HS-27A (cell line): ENCODE results near the gene WLS.
"Not testable (repeated sequence)": the region's sequence is repeated elsewhere in the genome, so short reads cannot be mapped to it uniquely, and the experiment has no call there.

Source experiments
- DNase-seq: peaks from one replicate; pipeline ENCODE4 v3.0.0-alpha.2; 2012; ENCODE audit warnings: low read depth, missing footprints

The WLS gene

DNA sequence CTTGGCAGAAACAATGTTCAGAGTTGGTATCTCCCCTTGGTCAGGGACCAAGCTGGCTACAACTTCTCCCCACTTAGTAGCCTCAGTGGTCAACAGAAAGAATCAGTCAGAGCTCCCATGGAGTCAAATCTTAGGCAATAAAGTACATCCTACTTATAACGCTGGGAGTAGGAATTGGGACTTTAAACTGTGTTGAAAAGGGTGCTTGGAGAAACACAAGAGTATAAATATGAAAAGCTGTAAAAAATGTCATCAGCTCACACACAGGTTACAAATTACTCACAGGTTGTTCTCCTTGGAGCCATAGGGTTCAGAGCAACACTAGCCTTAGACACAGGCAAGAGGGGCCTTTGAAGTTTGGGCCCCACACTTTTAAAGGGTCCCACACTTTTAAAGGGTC is 67.4 kb downstream of the WLS start:
- no peak for DNase-seq

DNA sequence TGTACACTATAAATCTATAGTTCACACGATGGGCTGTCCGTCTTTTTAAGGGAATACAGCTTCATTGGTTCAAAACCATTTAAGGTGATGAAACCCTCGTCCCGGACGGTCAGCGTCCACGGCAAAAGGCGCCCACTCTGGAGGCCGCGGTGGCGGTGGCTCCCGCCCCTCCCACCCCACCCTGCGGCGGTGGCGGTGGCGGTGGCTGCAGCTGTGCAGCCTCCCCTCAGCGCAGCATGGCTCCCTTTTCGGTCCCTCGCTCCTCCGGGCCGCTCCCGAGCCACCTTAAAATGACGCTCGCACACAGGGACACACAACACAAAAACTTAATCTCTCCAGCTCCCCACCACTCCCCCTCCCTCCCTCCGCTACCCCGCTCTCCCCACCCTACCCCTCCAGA is 69.1 kb downstream of the WLS start:
- no peak for DNase-seq

DNA sequence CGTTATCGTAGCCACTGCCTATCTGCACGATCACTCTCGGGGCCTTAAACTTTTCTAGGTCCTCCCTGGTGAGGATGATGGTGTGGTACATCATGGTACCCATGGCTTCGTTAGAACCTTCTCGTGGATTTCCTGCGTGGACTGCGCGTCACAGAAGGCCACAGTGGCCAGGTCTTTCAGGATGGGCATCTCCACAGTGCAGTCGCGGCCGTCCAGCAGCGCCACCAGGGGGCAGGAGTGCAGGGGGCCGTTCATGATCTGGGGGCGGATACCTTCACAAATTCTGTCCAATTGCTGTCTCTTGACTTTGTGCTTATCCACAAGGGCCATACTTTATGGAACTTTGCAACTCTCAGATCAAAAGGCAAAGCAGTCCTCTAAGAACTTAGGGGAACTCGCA is 69.6 kb downstream of the WLS start:
- DNase-seq, result no peak

DNA sequence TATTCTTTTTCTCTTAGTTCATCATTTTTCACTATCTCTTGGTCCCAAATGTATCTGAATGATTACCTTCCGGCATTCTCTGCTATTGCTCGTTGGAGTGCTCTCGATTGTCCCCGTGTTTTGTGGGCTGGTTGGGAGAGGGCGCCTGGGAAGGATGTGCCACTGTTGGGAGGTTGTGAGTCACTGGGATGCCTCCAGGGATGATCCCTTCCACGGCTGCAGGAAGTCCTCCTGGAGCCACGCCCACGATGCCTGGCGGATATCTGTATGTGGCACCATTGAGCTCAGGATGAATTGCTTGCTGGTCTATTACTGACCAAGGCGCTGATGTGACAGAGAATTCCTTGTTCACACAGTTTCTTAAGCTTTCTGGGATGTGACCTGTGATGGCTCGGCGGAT is 70.7 kb downstream of the WLS start:
- DNase-seq, result not testable (repeated sequence)

DNA sequence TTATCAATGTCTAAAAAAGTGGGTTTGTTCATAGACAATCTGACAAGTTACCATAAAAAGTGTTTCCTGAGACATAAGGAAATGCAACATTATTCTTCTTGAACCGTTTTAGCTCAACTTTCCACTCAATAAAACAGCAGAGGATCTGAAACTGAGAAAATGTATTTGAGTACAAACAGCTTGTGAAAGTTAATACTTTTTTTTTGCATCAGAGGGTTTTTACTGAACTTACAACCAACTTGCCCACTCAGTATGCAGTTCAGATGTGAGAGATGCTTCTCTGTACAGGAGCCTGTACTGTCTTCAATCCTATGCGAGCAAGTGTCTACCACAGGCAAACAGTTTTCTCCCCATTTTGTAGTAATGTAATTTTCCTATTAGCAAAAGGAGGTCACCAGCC is 71.4 kb downstream of the WLS start:
- DNase-seq, result not testable (repeated sequence)

DNA sequence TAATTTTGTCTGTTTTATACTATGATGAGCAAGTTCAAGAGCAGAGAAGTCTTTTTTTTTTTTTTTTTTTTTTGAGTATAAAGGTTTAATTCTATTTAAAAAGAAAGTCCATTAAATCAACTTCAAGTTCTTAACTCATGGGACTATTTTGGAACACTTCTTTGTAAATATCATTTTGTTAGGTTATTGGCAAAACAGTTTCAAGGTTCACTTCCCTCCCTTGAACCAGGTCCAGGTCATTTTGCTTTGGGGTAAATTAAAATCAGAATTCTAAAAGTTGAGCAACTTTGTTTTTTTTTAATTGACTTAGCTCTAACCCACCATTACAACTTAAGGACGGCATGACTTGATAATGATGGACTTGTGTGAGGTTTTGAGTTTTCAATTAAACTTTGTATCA is 72.3 kb downstream of the WLS start:
- no peak for DNase-seq

DNA sequence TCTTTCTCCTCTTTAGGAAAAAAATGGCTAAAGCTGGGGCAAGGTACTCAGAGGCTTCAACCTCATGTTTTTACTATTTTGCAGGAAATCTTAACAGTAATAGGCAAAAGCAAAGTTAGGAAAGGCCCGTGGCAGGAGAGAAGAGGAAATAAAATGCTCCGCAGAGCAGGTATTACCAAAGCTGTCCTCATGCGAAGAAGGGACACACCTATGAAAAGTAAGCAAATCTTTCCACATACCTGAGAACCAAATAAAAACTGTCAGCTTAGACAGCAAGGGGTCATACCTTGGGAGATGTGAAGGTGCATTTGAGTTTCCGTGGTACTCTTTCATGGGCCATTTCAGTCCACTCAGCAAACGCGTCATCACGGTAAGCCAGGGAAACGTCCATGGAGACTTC is 73.5 kb downstream of the WLS start:
- DNase-seq, result no peak

DNA sequence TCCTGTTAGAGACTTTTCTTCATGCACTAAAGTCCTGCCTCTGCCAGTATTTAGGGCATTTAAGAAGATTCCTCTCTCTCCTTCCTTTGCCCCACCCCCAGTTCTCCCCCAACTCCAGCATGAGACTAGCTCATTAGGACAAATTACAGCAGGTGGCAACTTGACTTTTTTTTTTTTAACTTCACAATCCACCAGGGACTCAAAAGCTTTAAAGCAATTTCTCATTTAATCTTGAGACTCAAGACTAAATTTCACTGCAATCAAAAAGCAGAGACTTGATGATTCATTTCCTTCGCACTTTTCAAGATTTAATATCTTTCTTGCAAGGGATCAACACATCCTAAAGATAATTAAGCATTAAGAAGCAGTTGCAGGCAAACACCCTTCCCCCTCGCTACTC is 74.9 kb downstream of the WLS start:
- no peak for DNase-seq

DNA sequence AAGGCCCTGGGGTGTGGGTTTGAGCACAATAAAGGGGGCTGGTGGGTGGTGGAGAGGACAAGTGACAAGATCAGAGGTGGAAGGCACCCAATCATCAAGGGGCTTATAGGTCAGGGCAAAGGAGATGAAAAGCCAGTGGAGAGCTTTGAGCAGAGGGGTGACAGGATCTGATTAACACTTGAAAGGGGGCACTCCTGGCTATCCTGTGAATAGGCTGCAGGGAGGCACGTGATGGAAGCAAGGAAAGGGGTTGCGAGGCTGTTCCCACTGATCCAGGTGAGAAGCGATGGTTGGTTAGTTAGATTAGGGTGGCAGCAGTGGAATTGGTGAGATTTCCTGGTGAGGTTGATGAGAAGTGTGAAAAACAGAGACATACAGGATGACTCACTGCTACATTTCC is 80.6 kb downstream of the WLS start:
- no peak for DNase-seq

DNA sequence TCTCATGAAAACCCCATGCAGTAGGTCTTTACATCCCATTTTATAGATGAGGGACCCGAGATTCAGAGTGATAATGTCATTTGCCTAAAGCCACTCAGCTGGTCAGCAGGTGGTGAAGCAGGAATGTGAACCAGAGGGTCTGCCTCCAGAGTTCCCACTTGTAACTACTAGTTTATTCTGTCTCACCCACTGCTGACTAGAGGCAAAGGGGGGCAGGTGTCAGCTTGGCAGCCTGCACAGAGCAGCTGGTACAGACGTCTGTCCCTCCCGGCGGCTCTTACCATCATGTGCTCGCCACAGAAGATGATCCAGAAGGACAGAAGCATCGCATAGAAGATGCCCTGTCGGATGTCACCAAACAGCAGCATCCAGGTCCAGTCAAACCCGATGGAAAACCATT is 82.4 kb downstream of the WLS start:
- DNase-seq, result no peak

DNA sequence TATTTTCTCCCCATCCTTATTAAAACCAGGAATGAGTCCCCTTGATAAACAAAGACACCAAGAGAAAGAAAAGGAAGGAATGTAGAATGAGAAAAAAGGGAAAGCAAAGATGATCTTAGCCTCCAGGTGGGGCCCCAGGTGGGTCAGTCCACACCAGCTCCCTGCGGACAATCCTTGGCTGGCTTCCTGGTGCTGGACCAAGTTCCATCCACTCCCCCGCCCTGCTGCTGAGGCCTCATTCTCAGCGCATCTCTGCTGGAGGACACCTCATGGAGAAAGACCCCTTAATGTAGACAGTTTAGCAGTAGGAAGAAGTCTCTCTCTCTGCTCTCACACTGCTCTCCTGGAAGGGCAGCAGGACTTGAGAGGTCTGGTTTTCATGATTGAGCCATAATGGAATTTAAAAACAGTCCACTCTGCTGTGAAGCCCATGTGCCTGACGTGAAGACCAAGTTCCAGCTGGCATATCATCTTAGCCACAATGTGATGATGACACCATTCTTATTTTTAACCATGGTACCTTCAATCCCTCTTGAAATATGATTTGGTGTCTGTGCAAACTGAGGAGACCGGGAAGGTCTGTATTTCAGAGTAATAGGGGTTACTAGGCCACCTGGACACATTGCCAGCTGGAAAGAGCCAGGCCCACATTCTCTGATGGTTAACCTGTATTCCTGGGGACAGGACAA is 83.1 kb downstream of the WLS start:
- DNase-seq, result no peak

DNA sequence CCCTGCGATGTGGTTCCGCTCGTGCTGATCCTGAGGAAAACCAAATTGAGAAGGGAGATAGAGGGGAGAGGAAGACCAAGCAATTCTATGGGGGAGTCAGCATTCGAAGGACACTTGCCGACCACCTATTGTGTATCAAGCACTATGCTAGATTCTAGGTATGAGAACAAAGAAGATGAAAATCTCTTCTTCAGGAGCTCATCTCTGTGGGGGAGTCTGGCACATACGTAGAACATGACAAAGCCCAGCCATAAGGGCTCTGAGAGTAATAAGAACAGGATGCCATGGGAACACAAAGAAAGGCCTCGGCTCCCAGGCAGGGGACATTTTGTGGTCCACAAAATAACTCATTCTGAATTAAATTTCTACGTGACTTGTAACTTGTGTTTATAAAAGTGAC is 83.7 kb downstream of the WLS start:
- DNase-seq, result no peak

DNA sequence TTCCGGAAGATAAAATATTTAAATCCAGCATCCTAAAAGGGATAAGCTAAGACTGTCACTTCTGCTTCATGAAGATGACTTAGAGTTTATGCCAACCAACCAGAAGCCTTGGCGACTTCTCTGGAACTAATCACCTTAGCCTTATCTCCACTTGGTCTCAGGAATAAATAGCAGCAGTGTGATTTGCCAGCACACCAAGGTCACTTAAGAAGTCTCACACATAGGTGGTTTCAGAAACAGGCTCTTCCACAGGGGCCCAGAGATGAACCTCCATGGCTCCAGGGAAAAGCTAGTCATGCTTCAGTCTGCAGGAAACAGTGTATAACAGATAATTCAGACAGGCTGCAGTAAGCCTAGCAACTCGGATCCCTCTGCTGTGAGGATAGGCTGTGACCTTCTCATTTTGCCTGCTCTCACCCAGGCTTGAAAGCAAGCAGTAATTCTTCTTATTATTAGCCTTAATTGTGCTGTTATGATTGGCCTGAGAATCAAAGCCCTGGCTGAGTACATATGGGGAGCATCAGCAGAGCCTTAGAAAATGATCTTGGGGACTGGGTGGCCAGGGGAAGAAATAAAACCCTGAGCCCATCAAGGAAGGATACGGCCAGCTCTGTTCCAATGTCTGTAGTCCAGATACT is 84.7 kb downstream of the WLS start:
- DNase-seq, result no peak

DNA sequence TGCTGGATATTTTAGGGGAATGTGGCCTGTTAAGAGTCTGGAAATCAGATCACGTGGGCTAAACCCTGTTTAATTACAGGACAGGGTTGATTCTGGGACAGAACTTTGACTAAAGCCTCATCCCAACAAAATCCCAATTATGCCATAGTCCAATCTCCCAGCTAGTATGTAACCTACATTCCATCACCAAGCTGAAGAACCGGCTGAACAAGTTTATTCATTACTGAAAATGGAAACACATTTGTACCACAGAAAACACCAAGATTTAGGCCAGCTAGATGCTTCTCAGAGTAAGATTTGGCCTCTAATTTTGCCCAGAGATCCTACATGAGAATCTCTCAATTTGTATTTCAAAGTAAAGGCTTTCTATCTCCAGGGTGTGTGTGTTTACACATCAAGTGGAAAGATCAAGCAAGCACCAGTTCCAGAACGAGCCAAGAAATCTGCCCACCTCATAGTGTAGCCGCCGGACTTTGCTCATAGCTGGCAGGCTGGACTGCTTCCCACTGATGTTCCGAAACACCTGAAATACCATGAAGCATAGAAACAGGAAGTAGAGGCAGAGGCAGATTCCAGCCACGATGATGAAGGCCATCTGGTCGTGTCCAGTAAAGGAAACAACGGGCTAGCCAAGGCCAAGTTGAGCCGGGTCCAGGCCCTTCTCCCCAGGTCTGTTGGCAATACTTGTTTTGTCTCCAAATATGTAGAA is 86.8 kb downstream of the WLS start:
- no peak for DNase-seq

DNA sequence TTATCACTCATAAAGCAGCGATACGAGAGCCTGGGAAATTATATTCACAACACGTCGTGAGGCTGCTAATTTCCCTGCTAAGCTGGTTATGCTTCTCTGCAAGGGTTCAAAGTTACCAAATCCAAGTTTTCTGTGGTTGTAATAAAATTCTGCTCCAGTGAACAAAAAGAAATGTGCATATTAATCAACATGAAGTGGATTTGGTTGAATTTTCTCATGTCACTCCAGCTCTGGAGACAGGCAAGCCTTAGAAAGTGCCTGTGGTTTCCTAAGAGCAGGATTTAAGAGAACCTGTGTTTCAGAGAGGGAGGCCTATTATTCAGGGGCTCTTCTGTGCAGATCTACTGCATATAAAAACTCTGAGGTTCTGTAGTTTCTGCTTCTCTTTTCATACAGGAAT is 87.5 kb downstream of the WLS start:
- DNase-seq, result no peak

DNA sequence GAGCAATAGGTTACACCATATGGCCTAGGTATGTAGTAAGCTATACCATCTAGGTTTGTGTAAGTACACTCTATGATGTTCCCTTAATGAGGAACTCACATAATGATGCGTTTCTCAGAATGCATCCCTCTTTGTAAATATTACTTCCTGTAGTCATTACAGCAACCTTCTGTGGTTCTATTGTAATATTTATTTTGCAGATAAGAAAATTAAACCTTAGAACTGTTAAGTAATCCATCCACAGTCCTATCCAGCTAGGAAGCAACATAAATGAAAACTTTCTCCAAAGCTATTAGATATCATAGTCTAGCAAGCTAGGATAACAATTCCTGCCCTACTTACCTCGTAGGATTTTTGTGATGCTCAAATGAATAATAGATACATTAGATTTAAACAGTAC is 88.7 kb downstream of the WLS start:
- DNase-seq, result no peak

DNA sequence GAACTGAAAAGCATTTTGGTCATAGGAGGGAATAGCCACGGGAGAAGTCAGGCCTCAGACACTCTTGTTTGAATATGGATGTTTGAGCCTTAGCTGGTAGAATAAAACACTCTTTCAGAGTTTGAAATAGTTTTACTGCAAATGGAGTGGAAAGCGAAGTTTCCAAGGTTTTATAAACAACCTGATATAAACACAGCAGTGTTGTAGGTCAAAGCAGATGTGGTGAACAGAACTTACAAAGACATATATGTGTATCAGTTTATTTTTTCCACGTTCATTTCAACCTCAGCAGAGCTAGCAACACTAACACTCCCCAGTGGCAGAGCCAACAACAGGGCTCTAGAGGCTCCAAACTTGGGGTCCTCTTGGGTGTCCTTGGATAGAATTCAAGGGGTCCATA is 89.9 kb downstream of the WLS start:
- DNase-seq, result no peak

DNA sequence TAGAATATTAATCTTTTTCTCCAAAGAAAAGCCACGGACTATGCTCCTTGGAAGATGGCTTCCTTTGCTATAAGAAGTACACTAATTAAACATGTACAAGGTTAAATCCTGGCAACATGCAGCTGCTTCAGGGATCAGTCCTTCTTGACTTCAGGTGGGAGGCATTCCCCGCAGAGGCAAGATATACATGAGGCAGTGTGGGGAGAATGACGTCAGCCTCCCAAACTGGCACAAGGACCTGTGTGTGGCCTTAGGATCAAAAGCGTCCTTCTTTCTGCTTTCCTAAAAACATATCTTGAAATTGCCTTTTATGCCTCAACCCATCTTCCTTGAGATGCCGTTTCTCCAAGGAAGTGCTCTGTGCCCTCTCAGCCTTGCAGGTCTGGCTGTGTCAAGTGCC is 90.3 kb downstream of the WLS start:
- DNase-seq, result no peak

DNA sequence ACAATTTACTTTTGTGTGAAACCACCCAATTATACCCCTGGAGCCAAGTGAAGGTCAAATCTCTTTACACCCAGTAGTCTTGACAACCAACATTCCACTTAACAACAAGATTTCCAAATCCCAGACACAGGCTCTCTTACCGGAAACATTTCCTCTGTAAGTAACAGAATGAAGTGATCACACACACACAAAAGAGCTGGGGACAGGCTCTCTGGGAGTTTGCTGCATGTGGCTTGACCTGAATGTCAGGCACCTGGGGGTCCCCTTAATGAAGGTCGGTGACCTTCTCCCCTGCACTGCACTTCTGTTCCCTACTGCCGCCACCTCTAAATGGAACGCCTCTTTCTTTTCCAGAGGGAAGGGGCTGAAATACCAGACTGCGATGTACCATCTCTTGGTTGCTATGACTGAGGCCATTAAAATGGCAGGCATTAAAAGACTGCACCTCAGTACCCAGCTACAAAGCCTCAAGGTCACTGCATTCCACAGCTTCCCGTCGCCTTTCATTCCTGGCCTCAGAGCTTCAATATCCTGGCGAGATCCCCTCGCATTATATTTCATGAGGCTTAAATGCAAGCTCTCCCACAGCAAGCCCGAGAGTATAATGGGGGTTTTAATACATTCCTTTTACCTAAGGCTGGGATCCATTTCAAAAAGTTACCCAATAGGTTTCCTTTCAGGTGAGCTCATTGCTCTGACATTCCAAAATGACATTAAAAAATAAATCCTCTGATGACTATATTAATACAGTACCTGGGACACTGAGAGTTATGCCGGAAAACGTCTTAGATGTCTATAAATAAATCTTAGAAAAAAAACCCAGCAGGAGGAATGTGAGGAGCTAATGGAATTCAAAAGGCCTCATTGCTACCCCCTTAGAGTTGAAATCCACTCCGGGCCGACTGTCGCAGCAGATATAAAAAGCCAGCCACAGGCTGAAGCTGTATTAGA is 91.0 kb downstream of the WLS start:
- DNase-seq, result no peak

DNA sequence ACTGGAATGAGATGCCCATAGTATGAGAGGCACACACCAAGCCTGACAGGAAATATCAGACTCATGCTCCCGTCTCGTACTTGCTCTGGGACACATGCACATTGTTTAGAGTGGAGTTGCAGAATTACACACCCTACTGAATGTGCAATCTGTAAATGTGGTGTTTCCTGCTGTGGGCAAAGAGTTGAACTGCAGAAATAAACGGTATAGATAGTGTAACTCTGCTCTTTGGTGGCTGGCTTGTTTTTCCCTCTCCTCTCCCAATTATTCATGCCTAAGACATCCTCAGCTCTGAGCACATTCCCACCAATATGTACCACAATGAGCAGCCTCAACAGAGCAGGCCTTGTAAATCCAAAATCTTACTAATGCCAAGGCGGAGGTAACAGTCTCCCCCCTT is 91.8 kb downstream of the WLS start:
- no peak for DNase-seq

DNA sequence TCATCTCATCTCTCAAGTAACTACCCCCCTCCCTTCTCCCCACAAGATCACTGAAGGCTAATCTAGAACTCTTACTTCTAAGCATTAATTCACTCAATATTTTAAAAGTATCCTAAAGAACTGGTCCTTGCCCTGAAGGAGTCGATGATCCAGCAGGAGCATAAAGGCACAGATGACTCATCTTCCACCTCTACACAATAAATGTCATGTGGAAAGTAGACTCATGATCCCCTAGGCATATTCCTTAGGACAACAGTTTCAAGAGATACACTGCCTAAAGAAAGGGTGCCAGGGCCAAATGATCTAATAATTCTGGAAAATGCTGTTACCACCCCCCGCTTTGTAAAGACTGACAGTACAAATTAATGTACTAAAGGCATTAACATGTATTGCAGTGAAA is 96.1 kb downstream of the WLS start:
- no peak for DNase-seq

DNA sequence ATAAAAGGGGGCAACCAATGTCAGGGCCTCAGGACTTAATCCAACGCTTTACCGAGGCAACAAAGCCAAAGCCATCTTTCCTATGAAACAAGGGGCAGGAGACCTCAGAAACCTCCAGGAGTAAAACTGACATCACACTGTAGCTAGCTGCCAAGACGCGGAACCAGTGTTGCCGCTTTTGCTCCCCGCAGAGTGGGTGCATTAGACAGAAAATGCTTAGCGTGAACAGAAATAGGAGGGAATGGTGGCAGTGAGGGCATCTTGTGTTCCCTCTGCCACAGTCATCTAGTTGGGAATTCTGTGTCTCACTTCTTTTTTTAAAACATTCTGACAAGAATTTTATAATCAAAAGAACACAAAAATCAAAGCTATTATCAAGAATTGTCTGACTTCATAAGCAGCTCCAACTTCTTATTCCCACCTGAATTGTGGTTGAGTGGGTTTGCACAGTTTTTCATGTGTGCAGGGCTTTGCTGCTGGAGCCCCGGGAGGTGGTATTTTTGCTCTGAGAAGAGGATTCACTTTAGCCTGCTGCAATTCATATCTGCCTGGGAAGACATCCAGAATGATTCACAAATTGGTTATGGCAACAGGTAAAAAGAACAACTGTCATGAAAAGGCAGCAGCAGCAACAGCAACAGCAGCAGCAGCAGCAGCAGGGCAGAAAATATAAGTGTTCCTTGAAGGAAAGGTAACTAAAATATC is 99.7 kb downstream of the WLS start:
- no peak for DNase-seq
